Neural crest cell (in vitro differentiated cells): Measurements from ENCODE around the gene ZYG11B. TPM values are rescaled to one million over a fixed set of nuclear protein-coding genes. Genes with fewer than 3 reads are reported as not detected.
"Not testable (repeated sequence)": the region's sequence is repeated elsewhere in the genome, so short reads cannot be mapped to it uniquely, and the experiment has no call there.

Source experiments
- DNase-seq: peaks from one replicate; pipeline ENCODE4 v3.0.0; 2021; ENCODE audit warnings: low read depth, mixed read lengths, low spot score
- H3K27ac Mint-ChIP-seq: one replicate; pipeline ENCODE4 v1.8.0; 2021; ENCODE audit warnings: mild to moderate bottlenecking, mixed read lengths; ENCODE audit not compliant: unreplicated experiment
- H3K27me3 Mint-ChIP-seq: 2 replicates; pipeline ENCODE4 v1.8.0; 2021; ENCODE audit warnings: low read depth, mild to moderate bottlenecking, mixed read lengths
- H3K36me3 Mint-ChIP-seq: 2 replicates; pipeline ENCODE4 v1.8.0; 2021; ENCODE audit warnings: low read depth, mild to moderate bottlenecking, mixed read lengths
- H3K4me1 Mint-ChIP-seq: 2 replicates; pipeline ENCODE4 v1.8.0; 2021; ENCODE audit warnings: mixed read lengths
- H3K4me3 Mint-ChIP-seq: one replicate; pipeline ENCODE4 v1.8.0; 2021; ENCODE audit warnings: mild to moderate bottlenecking, mixed read lengths
- H3K9me3 Mint-ChIP-seq: 2 replicates; pipeline ENCODE4 v1.8.0; 2021; ENCODE audit warnings: mixed read lengths
- total RNA-seq: library from RNA; stranded (reverse); gene quantifications from 2 replicates; pipeline ENCODE4 v1.2.1, GENCODE V29; 2021
- TF ChIP-seq, protein P1 (sequence below): fragments of 200-600 bp; sonication (generic); conservative IDR thresholded peaks from 2 replicates; pipeline ENCODE4 v1.5.0; 2021; ENCODE audit warnings: antibody characterized with exemption, mild to moderate bottlenecking

Gene ZYG11B
- total RNA-seq, 1 donor from 2014 or later, result 39.3 TPM

DNA sequence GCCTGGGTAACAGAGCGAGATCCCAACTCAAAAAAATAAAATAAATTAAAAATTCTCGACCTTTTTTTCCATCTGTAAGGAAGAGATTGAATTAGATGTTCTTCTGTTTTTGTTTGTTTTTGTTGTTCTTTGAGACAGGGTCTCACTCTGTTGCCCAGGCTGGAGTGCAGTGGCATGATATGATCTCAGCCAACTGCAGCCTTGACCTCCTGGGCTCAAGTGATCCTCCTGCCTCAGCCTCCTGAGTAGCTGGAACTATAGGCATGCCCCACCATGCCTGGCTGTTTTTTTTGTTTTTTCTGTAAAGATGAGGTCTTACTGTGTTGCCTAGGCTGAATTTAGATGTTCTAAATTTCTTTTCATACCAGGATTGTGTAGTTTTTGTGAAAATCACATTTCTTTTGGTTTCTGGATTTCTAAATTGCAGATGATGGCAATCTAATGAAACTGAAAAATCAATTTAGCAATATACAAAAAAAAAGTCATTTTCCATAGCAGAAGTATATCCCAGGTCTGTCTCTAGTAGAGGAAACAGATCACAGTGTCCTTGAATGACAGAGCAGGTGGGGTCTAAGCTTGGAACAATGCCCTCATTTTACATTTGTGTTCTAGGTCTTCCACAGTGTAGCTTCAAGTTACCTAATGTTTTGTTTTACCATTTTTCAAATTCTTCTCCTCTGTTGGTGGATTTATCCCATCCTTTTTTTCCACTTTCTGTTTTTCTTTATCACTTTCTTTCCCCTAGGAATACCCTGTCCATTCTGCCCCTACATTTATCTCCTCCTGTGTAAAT is 136.6 kb downstream of the ZYG11B start:
- Mint-ChIP-seq H3K4me3 (no peak overlapping the region), H3K9me3 (no peaks in the 10 kb centered on the region), H3K27me3 (no peaks in the 10 kb centered on the region), H3K4me1 (no peaks in the 10 kb centered on the region), H3K36me3 (no peaks in the 10 kb centered on the region), H3K27ac (no peak overlapping the region)
- no peak for DNase-seq
- TF ChIP-seq, protein P1, sequence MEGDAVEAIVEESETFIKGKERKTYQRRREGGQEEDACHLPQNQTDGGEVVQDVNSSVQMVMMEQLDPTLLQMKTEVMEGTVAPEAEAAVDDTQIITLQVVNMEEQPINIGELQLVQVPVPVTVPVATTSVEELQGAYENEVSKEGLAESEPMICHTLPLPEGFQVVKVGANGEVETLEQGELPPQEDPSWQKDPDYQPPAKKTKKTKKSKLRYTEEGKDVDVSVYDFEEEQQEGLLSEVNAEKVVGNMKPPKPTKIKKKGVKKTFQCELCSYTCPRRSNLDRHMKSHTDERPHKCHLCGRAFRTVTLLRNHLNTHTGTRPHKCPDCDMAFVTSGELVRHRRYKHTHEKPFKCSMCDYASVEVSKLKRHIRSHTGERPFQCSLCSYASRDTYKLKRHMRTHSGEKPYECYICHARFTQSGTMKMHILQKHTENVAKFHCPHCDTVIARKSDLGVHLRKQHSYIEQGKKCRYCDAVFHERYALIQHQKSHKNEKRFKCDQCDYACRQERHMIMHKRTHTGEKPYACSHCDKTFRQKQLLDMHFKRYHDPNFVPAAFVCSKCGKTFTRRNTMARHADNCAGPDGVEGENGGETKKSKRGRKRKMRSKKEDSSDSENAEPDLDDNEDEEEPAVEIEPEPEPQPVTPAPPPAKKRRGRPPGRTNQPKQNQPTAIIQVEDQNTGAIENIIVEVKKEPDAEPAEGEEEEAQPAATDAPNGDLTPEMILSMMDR, result no peak

DNA sequence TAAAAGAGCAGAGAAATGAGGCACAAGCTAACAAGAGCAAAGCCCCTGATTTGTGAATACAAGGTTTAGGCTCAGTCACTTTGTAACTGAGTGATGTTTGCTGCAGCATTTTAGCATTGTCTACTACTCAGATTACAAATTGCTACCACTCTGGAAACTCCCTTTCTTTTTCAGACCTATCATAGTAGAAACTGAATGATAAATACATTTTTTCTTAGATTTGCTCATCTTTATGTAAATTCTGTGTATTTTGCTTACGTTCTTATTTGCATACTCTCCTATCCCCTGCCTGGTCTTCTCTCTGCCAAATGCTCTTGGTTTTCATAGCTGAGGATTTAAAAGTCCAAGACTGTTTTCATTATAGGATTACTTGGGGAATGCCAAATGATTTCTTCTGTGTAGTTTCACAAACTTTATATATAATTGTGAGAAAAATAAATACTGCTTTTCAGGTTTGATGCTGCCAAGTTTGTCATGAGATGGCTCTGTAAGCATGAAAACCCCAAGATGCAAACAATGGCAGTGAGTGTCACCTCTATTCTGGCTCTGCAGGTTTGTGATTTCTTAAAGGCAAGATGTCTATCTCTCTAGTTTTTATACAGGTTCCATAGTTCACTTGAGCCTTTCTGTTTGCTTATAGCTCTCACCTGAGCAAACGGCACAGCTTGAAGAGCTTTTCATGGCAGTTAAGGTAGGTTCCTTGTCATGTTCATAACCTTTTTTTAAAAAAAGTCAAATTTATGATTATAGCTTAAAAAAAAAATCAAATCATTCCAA is 141.0 kb downstream of the ZYG11B start:
- no peaks in the 10 kb centered on the region for H3K9me3 Mint-ChIP-seq
- no peaks in the 10 kb centered on the region for H3K27me3 Mint-ChIP-seq
- H3K4me3 Mint-ChIP-seq, result no peak overlapping the region
- H3K36me3 Mint-ChIP-seq, result no peaks in the 10 kb centered on the region
- no peak for DNase-seq
- no peaks in the 10 kb centered on the region for H3K4me1 Mint-ChIP-seq
- TF ChIP-seq, protein P1, result no peak
- no peak overlapping the region for H3K27ac Mint-ChIP-seq

DNA sequence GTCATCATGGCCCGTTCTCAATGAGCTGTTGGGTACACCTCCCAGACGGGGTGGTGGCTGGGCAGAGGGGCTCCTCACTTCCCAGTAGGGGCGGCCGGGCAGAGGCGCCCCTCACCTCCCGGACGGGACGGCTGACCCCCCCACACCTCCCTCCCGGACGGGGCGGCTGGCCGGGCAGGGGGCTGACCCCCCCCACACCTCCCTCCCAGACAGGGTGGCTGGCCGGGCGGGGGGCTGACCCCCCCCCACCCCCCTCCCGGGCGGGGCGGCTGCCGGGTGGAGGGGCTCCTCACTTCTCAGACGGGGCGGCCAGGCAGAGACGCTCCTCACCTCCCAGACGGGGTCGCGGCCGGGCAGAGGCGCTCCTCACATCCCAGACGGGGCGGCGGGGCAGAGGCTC is 143.5 kb downstream of the ZYG11B start:
- H3K4me3 Mint-ChIP-seq, H3K4me1 Mint-ChIP-seq, H3K27me3 Mint-ChIP-seq, H3K9me3 Mint-ChIP-seq, H3K27ac Mint-ChIP-seq, DNase-seq, H3K36me3 Mint-ChIP-seq: not testable (repeated sequence)

DNA sequence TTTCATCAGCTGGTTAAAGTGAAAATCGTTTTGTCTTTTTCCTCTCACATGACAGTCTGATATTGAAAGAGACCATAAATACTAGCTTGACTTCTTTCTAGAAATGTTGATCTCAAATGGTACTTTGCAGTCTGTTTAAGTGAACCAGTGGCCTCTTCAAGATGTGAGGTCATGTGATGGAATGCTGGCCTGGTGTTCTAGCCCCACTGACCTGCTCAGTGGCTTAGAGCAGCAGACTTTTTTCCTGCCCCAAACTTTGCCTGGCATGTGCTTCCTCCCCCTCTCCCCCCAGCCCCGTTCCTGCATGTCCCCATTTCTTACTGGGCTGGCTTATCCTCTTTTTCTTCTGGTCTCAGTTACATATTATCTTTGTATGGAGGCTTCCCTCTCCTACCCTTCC is 150.6 kb downstream of the ZYG11B start:
- H3K36me3 Mint-ChIP-seq, result no peaks in the 10 kb centered on the region
- no peak overlapping the region for H3K4me3 Mint-ChIP-seq
- H3K27me3 Mint-ChIP-seq, result no peaks in the 10 kb centered on the region
- no peaks in the 10 kb centered on the region for H3K4me1 Mint-ChIP-seq
- TF ChIP-seq, protein P1, result no peak
- no peak for DNase-seq
- H3K9me3 Mint-ChIP-seq, result no peaks in the 10 kb centered on the region
- no peak overlapping the region for H3K27ac Mint-ChIP-seq

Other genes starting within 250 kb of the ZYG11B start
- gene TUT4, start 173.4 kb upstream of the ZYG11B start, total RNA-seq, result 88.0 and 89.6 TPM in 2 replicates
- gene GPX7, start 124.1 kb upstream of the ZYG11B start, total RNA-seq, result 30.6 and 31.1 TPM in 2 replicates
- gene SHISAL2A, start 93.3 kb upstream of the ZYG11B start, total RNA-seq, result 0.65 TPM in 1 of 2 replicates, not detected in the other
- gene COA7, start 28.1 kb upstream of the ZYG11B start, total RNA-seq, result 35.0 and 38.9 TPM in 2 replicates
- gene ZYG11A, start 116.3 kb downstream of the ZYG11B start, total RNA-seq, result 0.14 and 0.19 TPM in 2 replicates
- gene ECHDC2, start 195.3 kb downstream of the ZYG11B start, total RNA-seq, result 12.6 and 12.8 TPM in 2 replicates
- gene SCP2, start 200.8 kb downstream of the ZYG11B start, total RNA-seq, result 61.8 and 64.8 TPM in 2 replicates